CD4-positive, CD25-positive, alpha-beta regulatory T cell (primary cell): ENCODE results near the gene ACSL5. TPM values are rescaled to one million over a fixed set of nuclear protein-coding genes. Genes with fewer than 3 reads are reported as not detected.

Experiments
- ATAC-seq, 2 donors: fragments of 150-1000 bp; cut with Tn5 transposase; one replicate each; pipeline ENCODE4 v1.10.0; 2021; ENCODE audit warnings: low read depth in 2 of 2, moderate number of reproducible peaks in 2 of 2, moderate library complexity in 1 of 2
- DNase-seq, 3 donors: peaks; one replicate each; pipeline versions ENCODE4 v3.0.0 to v3.0.0-alpha.2; 2012 to 2022; ENCODE audit warnings: mixed read lengths in 1 of 3
- H3K27ac ChIP-seq: one replicate; pipeline ENCODE4 v1.7.0; 2013; ENCODE audit warnings: mild to moderate bottlenecking, low read length; ENCODE audit not compliant: insufficient read depth, poor library complexity, severe bottlenecking
- H3K27me3 ChIP-seq: one replicate; pipeline ENCODE4 v1.7.0; 2013; ENCODE audit warnings: low read length; ENCODE audit not compliant: control insufficient read depth, insufficient read depth
- H3K36me3 ChIP-seq: one replicate; pipeline ENCODE4 v1.7.0; 2013; ENCODE audit warnings: mild to moderate bottlenecking, low read length, moderate library complexity; ENCODE audit not compliant: control insufficient read depth, insufficient read depth
- H3K4me1 ChIP-seq: 2 replicates; pipeline ENCODE4 v1.7.0; 2013; ENCODE audit warnings: mild to moderate bottlenecking, low read length; ENCODE audit not compliant: insufficient read depth, control insufficient read depth, poor library complexity, severe bottlenecking
- H3K4me3 ChIP-seq: one replicate; pipeline ENCODE4 v1.7.0; 2013; ENCODE audit warnings: low read depth, mild to moderate bottlenecking, low read length, moderate library complexity
- H3K9me3 ChIP-seq, 2 experiments: 1 replicate in 1 of 2; 2 replicates in 1 of 2; pipeline ENCODE4 v1.7.0; 2013; ENCODE audit warnings: low read length in 2 of 2, mild to moderate bottlenecking in 1 of 2, moderate library complexity in 1 of 2; ENCODE audit not compliant: control insufficient read depth in 2 of 2
- H3K27ac Mint-ChIP-seq, 3 donors: one replicate each; pipeline ENCODE4 v1.8.0; 2020 to 2022; ENCODE audit warnings: mild to moderate bottlenecking in 3 of 3, mixed read lengths in 3 of 3, moderate library complexity in 2 of 3
- H3K27me3 Mint-ChIP-seq: one replicate; pipeline ENCODE4 v1.8.0; 2022; ENCODE audit warnings: mild to moderate bottlenecking, mixed read lengths
- H3K36me3 Mint-ChIP-seq: one replicate; pipeline ENCODE4 v1.8.0; 2020; ENCODE audit warnings: mixed read lengths
- H3K4me1 Mint-ChIP-seq, 4 donors: one replicate each; pipeline ENCODE4 v1.8.0; 2020 to 2022; ENCODE audit warnings: mixed read lengths in 4 of 4, mild to moderate bottlenecking in 1 of 4
- H3K4me3 Mint-ChIP-seq, 4 donors: one replicate each; pipeline ENCODE4 v1.8.0; 2020 to 2022; ENCODE audit warnings: mild to moderate bottlenecking in 4 of 4, mixed read lengths in 4 of 4, moderate library complexity in 3 of 4
- H3K9me3 Mint-ChIP-seq, 7 donors: one replicate each; pipeline ENCODE4 v1.8.0; 2020 to 2022; ENCODE audit warnings: mixed read lengths in 7 of 7, mild to moderate bottlenecking in 3 of 7, moderate library complexity in 2 of 7
- polyA plus RNA-seq, 4 donors: library from polyadenylated mRNA; unstranded; fragments of 300-500 nt; fragmentation: Illumina TruSeq; gene quantifications; one replicate each; pipeline ENCODE4 v1.2.3, GENCODE V29; 2021
- total RNA-seq: library from RNA; stranded (reverse); gene quantifications from one replicate; pipeline ENCODE4 v1.2.3, GENCODE V29; 2022

The ACSL5 gene
- total and polyA plus RNA-seq, 5 donors from 2014 or later = 63.7 to 94.4 (median 77.4) TPM

DNA sequence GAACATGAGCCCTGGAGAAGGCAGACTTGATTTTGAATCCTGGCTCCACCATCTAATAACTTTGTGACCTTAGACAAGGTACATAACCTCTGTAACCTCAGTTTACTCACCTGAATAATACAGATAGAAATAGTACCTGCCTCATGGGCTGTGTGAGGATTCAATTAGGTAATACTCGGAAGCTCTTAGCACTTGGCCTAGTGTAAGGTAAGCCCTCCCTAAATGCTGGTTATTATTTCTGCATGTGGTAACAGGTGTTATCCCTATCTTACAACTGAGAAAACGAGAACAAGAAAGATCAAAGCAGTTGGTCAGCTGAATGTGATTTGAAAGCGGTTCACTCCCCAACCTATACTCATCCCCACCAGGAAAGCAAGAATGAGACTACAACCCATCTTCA, 28.7 kb upstream of the ACSL5 start:
- no peak overlapping the region for H3K4me3 ChIP-seq
- no peaks in the 10 kb centered on the region for H3K4me1 ChIP-seq
- no peak overlapping the region for H3K4me3 Mint-ChIP-seq
- H3K27me3 Mint-ChIP-seq = no peaks in the 10 kb centered on the region
- H3K27ac ChIP-seq = no peak overlapping the region
- no peak for ATAC-seq
- no peaks in the 10 kb centered on the region for H3K36me3 Mint-ChIP-seq
- H3K36me3 ChIP-seq = no peaks in the 10 kb centered on the region
- no peaks in the 10 kb centered on the region for H3K9me3 ChIP-seq
- DNase-seq = no peak
- H3K27me3 ChIP-seq = no peaks in the 10 kb centered on the region
- H3K27ac Mint-ChIP-seq = no peak overlapping the region
- H3K9me3 Mint-ChIP-seq = no peaks in the 10 kb centered on the region
- no peaks in the 10 kb centered on the region for H3K4me1 Mint-ChIP-seq

DNA sequence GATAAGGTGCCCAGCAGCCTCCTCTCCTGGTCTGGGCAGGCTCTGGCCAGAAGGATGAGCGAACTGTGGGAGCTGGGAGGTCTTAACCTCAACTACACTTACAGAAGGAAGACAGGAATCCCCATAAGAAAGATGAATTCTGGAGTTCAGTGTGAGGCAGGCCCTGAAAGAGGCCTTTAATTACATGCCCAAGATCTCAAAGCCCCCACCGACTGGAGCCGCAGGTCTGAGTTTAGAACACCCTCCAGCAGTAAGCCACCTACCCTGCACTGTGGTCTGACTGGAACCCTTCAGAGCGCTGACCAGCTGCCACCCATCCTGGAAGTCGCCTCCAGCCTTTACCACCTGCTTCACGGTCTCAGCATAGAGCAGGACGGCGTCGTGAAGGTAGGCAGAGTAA, 28.2 kb upstream of the ACSL5 start:
- ATAC-seq = no peak
- DNase-seq = no peak
- Histone ChIP-seq H3K36me3 (no peaks in the 10 kb centered on the region), H3K4me1 (no peaks in the 10 kb centered on the region), H3K27me3 (no peaks in the 10 kb centered on the region), H3K9me3 (no peaks in the 10 kb centered on the region), H3K27ac (no peak overlapping the region), H3K4me3 (no peak overlapping the region)
- Mint-ChIP-seq H3K27ac (no peak overlapping the region), H3K4me3 (no peak overlapping the region), H3K27me3 (no peaks in the 10 kb centered on the region), H3K9me3 (no peaks in the 10 kb centered on the region), H3K4me1 (no peaks in the 10 kb centered on the region), H3K36me3 (no peaks in the 10 kb centered on the region)

DNA sequence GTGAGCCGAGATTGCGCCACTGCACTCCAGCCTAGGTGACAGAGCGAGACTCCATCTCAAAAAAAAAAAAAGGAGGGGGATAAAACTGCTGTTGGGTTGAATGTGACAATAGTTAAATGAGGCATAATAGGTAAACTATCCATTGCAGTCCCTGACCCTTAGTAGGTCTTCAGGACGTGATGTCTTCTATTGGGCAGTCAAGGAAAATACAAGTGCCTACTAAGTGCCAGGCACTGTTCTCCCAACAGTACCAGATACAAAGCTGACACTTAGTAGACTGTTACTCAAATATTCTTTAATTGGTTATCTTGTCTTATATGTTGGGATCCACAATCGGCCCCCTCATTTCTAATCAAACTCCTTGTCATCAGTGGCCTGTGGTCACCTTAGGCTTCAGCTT, 27.1 kb upstream of the ACSL5 start:
- Mint-ChIP-seq H3K36me3 (no peaks in the 10 kb centered on the region), H3K4me1 (no peaks in the 10 kb centered on the region), H3K9me3 (no peaks in the 10 kb centered on the region), H3K27me3 (no peaks in the 10 kb centered on the region), H3K4me3 (no peak overlapping the region), H3K27ac (no peak overlapping the region)
- Histone ChIP-seq H3K9me3 (no peaks in the 10 kb centered on the region), H3K27me3 (no peaks in the 10 kb centered on the region), H3K36me3 (no peaks in the 10 kb centered on the region), H3K4me1 (no peaks in the 10 kb centered on the region), H3K4me3 (no peak overlapping the region), H3K27ac (no peak overlapping the region)
- ATAC-seq (no peak), DNase-seq (no peak)

DNA sequence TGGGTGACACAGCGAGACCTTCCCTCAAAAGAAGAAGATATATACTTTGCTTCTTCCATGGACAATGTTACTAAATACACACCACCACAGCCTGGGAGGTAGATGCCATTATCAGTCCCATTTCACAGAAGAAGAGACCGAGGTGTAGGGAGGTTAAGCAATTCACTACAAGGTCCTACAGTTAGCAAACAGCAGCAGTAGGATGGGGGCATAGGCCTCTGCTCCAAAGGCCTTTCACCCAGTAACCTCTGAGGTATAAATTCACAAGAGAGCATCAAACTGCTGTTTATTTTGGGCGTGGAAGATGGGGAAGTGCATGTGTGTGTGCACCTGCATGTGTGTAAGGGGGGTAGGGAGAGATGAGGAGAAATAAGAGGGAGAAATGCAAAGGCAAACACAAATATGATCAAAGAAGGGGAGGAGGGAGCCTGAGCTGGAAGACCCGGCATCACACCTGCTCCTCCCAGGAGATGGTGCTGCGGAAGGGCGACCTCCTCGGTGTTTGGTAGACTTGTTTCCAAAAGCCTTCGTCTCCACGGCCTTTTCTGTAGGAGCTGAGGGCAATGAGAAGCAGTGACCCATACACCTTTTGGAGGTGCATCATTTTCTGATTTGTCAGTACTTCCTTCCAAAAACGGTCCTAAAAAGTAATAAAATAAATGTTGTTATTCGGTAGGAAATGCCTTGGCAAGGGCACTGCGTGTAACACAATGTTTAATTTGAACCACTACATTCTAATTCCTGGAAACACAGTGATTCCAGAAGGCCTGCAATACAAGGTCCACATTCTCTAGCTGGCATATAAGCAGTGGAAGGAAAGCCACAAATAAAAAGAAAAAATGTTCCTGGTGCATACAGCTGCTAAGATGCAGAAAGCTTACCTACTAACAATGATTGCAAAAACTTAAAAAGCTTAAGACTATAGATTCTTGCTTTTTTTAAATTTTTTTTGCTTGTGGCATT, 25.9 kb upstream of the ACSL5 start:
- H3K4me1 ChIP-seq = no peaks in the 10 kb centered on the region
- H3K27ac Mint-ChIP-seq = no peak overlapping the region
- DNase-seq (no peak), ATAC-seq (no peak)
- H3K4me3 Mint-ChIP-seq = peak overlapping the region in 1 of 4 donors; percentile 29
- H3K36me3 ChIP-seq = no peaks in the 10 kb centered on the region
- H3K27me3 Mint-ChIP-seq = no peaks in the 10 kb centered on the region
- H3K36me3 Mint-ChIP-seq = no peaks in the 10 kb centered on the region
- no peaks in the 10 kb centered on the region for H3K27me3 ChIP-seq
- H3K9me3 ChIP-seq = no peaks in the 10 kb centered on the region
- no peaks in the 10 kb centered on the region for H3K4me1 Mint-ChIP-seq
- H3K9me3 Mint-ChIP-seq = no peaks in the 10 kb centered on the region
- no peak overlapping the region for H3K27ac ChIP-seq
- no peak overlapping the region for H3K4me3 ChIP-seq

DNA sequence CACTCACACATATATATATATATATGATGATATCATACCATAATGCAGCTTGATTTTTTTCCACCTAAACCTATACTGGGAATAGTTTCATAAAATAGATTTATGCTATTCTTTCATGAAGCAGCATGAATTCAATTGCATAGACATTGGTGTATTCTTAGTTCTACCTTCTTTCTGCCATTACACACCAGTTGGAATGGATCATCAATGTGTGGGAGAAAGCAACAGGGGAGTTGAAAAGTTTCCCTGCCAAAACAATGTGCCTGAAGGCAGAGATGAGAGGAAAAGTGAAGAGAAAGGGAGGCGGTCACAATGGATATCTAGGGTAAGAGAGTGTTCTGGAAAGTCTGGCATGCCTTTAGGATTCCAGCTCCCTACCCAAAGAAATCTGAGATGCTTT, 25.2 kb upstream of the ACSL5 start:
- Histone ChIP-seq H3K9me3 (no peaks in the 10 kb centered on the region), H3K36me3 (no peaks in the 10 kb centered on the region), H3K4me1 (no peaks in the 10 kb centered on the region), H3K27me3 (no peaks in the 10 kb centered on the region), H3K4me3 (no peak overlapping the region), H3K27ac (no peak overlapping the region)
- Mint-ChIP-seq H3K36me3 (no peaks in the 10 kb centered on the region), H3K27me3 (no peaks in the 10 kb centered on the region), H3K9me3 (no peaks in the 10 kb centered on the region), H3K27ac (no peak overlapping the region), H3K4me3 (no peak overlapping the region), H3K4me1 (no peaks in the 10 kb centered on the region)
- ATAC-seq = no peak
- DNase-seq = no peak

DNA sequence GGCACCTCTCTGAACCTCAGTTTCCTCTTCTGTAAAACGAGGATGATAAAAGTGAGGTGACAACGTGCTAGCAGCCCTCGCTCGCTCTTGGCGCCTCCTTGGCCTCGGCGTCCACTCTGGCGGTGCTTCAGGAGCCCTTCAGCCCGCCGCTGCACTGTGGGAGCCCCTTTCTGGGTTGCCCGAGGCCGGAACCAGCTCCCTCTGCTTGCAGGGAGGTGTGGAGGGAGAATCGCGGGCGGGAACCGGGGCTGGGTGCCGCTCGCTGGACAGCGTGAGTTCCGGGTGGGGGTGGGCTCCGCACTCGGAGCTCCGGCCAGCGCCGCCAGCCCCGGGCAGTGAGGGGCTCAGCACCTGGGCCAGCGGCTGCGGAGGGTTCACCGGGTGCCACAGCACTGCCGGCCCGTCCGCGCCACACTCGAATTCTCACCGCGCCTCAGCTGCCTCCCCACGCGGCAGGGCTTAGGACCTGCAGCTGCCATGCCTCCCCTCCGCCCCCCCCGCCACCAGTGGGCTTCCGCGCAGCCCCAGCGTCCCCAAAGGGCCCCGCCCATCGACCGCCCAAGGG, 24.3 kb upstream of the ACSL5 start:
- H3K4me1 Mint-ChIP-seq = no peaks in the 10 kb centered on the region
- H3K27ac ChIP-seq = no peak overlapping the region
- no peak overlapping the region for H3K27ac Mint-ChIP-seq
- no peaks in the 10 kb centered on the region for H3K9me3 ChIP-seq
- H3K27me3 ChIP-seq = no peaks in the 10 kb centered on the region
- H3K36me3 Mint-ChIP-seq = no peaks in the 10 kb centered on the region
- H3K36me3 ChIP-seq = no peaks in the 10 kb centered on the region
- ATAC-seq = no peak
- H3K4me3 ChIP-seq = no peak overlapping the region
- H3K4me3 Mint-ChIP-seq = no peak overlapping the region
- H3K27me3 Mint-ChIP-seq = no peaks in the 10 kb centered on the region
- DNase-seq = no peak
- H3K9me3 Mint-ChIP-seq = no peaks in the 10 kb centered on the region
- H3K4me1 ChIP-seq = no peaks in the 10 kb centered on the region

DNA sequence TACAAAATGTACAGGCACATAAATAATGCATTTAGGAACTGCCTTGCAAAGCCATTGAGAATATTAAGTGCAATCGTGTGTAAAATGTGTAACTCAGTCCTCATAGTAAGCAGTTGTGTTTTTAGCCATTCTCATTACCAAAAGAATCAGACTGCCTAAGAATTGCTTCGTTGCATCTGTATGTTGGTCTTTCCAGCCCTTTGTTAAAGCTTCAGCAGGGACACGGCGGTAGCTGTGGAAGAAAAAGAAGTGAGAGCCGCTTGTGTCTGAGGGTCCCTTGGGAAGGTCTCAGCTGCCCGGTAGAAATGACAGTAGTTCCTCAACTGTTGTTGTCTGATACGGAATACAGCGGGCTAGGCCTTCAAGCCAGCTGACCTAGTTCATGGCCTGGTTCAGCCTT, 22.8 kb upstream of the ACSL5 start:
- ATAC-seq (no peak), DNase-seq (no peak)
- H3K27me3 Mint-ChIP-seq = no peaks in the 10 kb centered on the region
- H3K36me3 Mint-ChIP-seq = no peaks in the 10 kb centered on the region
- H3K36me3 ChIP-seq = no peaks in the 10 kb centered on the region
- no peaks in the 10 kb centered on the region for H3K27me3 ChIP-seq
- no peaks in the 10 kb centered on the region for H3K9me3 Mint-ChIP-seq
- no peaks in the 10 kb centered on the region for H3K4me1 Mint-ChIP-seq
- no peak overlapping the region for H3K27ac ChIP-seq
- H3K9me3 ChIP-seq = no peaks in the 10 kb centered on the region
- no peak overlapping the region for H3K4me3 Mint-ChIP-seq
- no peak overlapping the region for H3K27ac Mint-ChIP-seq
- no peak overlapping the region for H3K4me3 ChIP-seq
- H3K4me1 ChIP-seq = no peaks in the 10 kb centered on the region

DNA sequence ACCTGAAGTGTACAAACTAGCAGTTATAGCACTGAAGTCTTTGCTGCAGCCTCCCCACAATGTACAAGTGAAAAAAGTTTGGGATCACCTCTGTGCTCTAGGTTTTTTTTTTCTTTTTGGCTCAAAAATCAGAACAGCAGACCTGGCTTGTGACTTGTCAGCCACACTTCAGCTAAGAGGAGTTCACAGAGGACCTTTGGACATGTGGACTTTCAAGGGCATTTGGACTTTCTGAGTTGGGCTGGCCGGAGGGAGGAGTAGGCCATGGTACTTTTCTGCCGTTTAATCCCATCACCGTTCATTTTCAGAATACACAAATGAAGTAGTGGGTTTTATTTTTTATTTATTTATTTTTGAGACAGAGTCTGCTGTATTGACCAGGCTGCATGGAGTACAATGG, 21.9 kb upstream of the ACSL5 start:
- H3K36me3 ChIP-seq = no peaks in the 10 kb centered on the region
- H3K9me3 ChIP-seq = no peaks in the 10 kb centered on the region
- H3K27me3 ChIP-seq = no peaks in the 10 kb centered on the region
- H3K9me3 Mint-ChIP-seq = no peaks in the 10 kb centered on the region
- H3K27ac ChIP-seq = no peak overlapping the region
- ATAC-seq = no peak
- DNase-seq = no peak
- no peaks in the 10 kb centered on the region for H3K4me1 ChIP-seq
- H3K36me3 Mint-ChIP-seq = no peaks in the 10 kb centered on the region
- H3K27me3 Mint-ChIP-seq = no peaks in the 10 kb centered on the region
- H3K4me1 Mint-ChIP-seq = no peaks in the 10 kb centered on the region
- no peak overlapping the region for H3K4me3 Mint-ChIP-seq
- H3K4me3 ChIP-seq = no peak overlapping the region
- H3K27ac Mint-ChIP-seq = no peak overlapping the region
